ACC112 (cell line): ENCODE results near the gene SPON2.
A peak's percentile ranks its signal among the peaks of the same experiment; 100 is the strongest.

Experiments
- H2AFZ ChIP-seq: fragments of 200-600 bp; sonication (generic); one replicate; pipeline ENCODE4 v1.6.0; 2017; ENCODE audit warnings: antibody characterized with exemption, low read length; ENCODE audit not compliant: unreplicated experiment
- H3K27ac ChIP-seq: fragments of 200-600 bp; sonication (generic); 2 replicates; pipeline ENCODE4 v1.5.1; 2014; ENCODE audit warnings: low read depth, mild to moderate bottlenecking, antibody characterized with exemption, low read length, moderate library complexity
- H3K27me3 ChIP-seq: fragments of 200-600 bp; sonication (generic); 2 replicates; pipeline ENCODE4 v1.6.1; 2014; ENCODE audit warnings: mild to moderate bottlenecking, antibody characterized with exemption, low read length, moderate library complexity, mixed read lengths; ENCODE audit not compliant: insufficient read depth
- H3K36me3 ChIP-seq: fragments of 200-600 bp; sonication (generic); 2 replicates; pipeline ENCODE4 v1.6.1; 2016; ENCODE audit warnings: mild to moderate bottlenecking, antibody characterized with exemption, low read length, moderate library complexity, mixed read lengths; ENCODE audit not compliant: insufficient read depth
- H3K4me1 ChIP-seq: fragments of 200-600 bp; sonication (generic); one replicate; pipeline ENCODE4 v1.6.1; 2016; ENCODE audit warnings: low read length, mixed read lengths; ENCODE audit not compliant: insufficient read depth, unreplicated experiment, control insufficient read depth
- H3K4me3 ChIP-seq: fragments of 200-600 bp; sonication (generic); 2 replicates; pipeline ENCODE4 v1.5.1; 2014; ENCODE audit warnings: mild to moderate bottlenecking, low read depth, low read length
- H3K79me2 ChIP-seq: fragments of 200-600 bp; sonication (generic); one replicate; pipeline ENCODE4 v1.6.0; 2016; ENCODE audit warnings: low read length; ENCODE audit not compliant: control insufficient read depth, unreplicated experiment, insufficient read depth

Gene SPON2

GRCh38 chr4:1193206-1194009 is 21.0 kb upstream of the SPON2 start:
- H3K79me2 ChIP-seq, result no peaks in the 10 kb centered on the region
- peaks cover 29% of the 10 kb centered on the region for H3K4me1 ChIP-seq
- peak overlapping the region; percentile 86 for H3K27ac ChIP-seq
- H3K36me3 ChIP-seq, result peaks cover 7% of the 10 kb centered on the region; the same call in 1 of the 2 replicates
- H3K4me3 ChIP-seq, result no peak overlapping the region
- H3K27me3 ChIP-seq, result no peaks in the 10 kb centered on the region
- no peak overlapping the region for H2AFZ ChIP-seq

GRCh38 chr4:1192493-1193205 is 20.3 kb upstream of the SPON2 start:
- H3K27ac ChIP-seq, result peak overlapping the region; percentile 86
- peak overlapping the region; percentile 21; the same call in 1 of the 2 replicates for H3K4me3 ChIP-seq
- no peak overlapping the region for H2AFZ ChIP-seq

GRCh38 chr4:1192091-1192492 is 19.7 kb upstream of the SPON2 start:
- H3K27ac ChIP-seq, result peak overlapping the region; percentile 86
- peaks cover 29% of the 10 kb centered on the region for H3K4me1 ChIP-seq
- no peaks in the 10 kb centered on the region for H3K79me2 ChIP-seq
- no peaks in the 10 kb centered on the region for H3K27me3 ChIP-seq
- peak overlapping the region; percentile 11 for H2AFZ ChIP-seq
- H3K4me3 ChIP-seq, result peak overlapping the region; percentile 21; the same call in 1 of the 2 replicates
- H3K36me3 ChIP-seq, result peaks cover 7% of the 10 kb centered on the region; the same call in 1 of the 2 replicates

More at GRCh38 chr4:1192493-1193205, 20.3 kb upstream of the SPON2 start:
- Histone ChIP-seq H3K36me3 (peaks cover 7% of the 10 kb centered on the region; the same call in 1 of the 2 replicates), H3K79me2 (no peaks in the 10 kb centered on the region), H3K27me3 (no peaks in the 10 kb centered on the region), H3K4me1 (peaks cover 29% of the 10 kb centered on the region)

- Histone ChIP-seq H3K79me2 (no peaks in the 10 kb centered on the region), H3K27me3 (no peaks in the 10 kb centered on the region), H3K36me3 (peaks cover 7% of the 10 kb centered on the region; the same call in 1 of the 2 replicates), H3K27ac (peak overlapping the region; percentile 86), H2AFZ (peak overlapping the region; percentile 11), H3K4me3 (no peak overlapping the region; the same call in 1 of the 2 replicates), H3K4me1 (peaks cover 29% of the 10 kb centered on the region)
Measured at GRCh38 chr4:1191621-1192020, 19.2 kb upstream of the SPON2 start.

- peaks cover 7% of the 10 kb centered on the region; the same call in 1 of the 2 replicates for H3K36me3 ChIP-seq
- no peak overlapping the region for H2AFZ ChIP-seq
- H3K79me2 ChIP-seq, result no peaks in the 10 kb centered on the region
- no peak overlapping the region for H3K4me3 ChIP-seq
- no peaks in the 10 kb centered on the region for H3K27me3 ChIP-seq
- peaks cover 6% of the 10 kb centered on the region for H3K4me1 ChIP-seq
- no peak overlapping the region for H3K27ac ChIP-seq
Measured at GRCh38 chr4:1187182-1187581, 14.8 kb upstream of the SPON2 start.

- H3K27ac ChIP-seq, result no peak overlapping the region
- no peak overlapping the region for H2AFZ ChIP-seq
- H3K4me3 ChIP-seq, result peak overlapping the region; percentile 59
- no peaks in the 10 kb centered on the region for H3K79me2 ChIP-seq
- no peaks in the 10 kb centered on the region for H3K27me3 ChIP-seq
- H3K36me3 ChIP-seq, result peaks cover 15% of the 10 kb centered on the region
- no peaks in the 10 kb centered on the region for H3K4me1 ChIP-seq
Measured at GRCh38 chr4:1183985-1184773, 11.8 kb upstream of the SPON2 start.

GRCh38 chr4:1182313-1182712 is 9.9 kb upstream of the SPON2 start:
- Histone ChIP-seq H3K79me2 (no peaks in the 10 kb centered on the region), H3K27ac (no peak overlapping the region), H3K4me1 (no peaks in the 10 kb centered on the region), H3K27me3 (no peaks in the 10 kb centered on the region), H3K36me3 (peaks cover 19% of the 10 kb centered on the region), H3K4me3 (no peak overlapping the region), H2AFZ (no peak overlapping the region)

- no peaks in the 10 kb centered on the region for H3K4me1 ChIP-seq
- H3K36me3 ChIP-seq, result peaks cover 28% of the 10 kb centered on the region
- H3K4me3 ChIP-seq, result no peak overlapping the region
- no peaks in the 10 kb centered on the region for H3K27me3 ChIP-seq
- H3K79me2 ChIP-seq, result no peaks in the 10 kb centered on the region
- H2AFZ ChIP-seq, result no peak overlapping the region
- H3K27ac ChIP-seq, result no peak overlapping the region
Measured at GRCh38 chr4:1180663-1181062, 8.3 kb upstream of the SPON2 start.

GRCh38 chr4:1179976-1180375 is 7.6 kb upstream of the SPON2 start:
- no peak overlapping the region for H3K4me3 ChIP-seq
- no peak overlapping the region for H3K27ac ChIP-seq
- peaks cover 28% of the 10 kb centered on the region for H3K36me3 ChIP-seq
- no peak overlapping the region for H2AFZ ChIP-seq
- no peaks in the 10 kb centered on the region for H3K27me3 ChIP-seq
- no peaks in the 10 kb centered on the region for H3K4me1 ChIP-seq
- no peaks in the 10 kb centered on the region for H3K79me2 ChIP-seq

GRCh38 chr4:1179089-1179441 is 6.7 kb upstream of the SPON2 start:
- no peak overlapping the region for H3K4me3 ChIP-seq
- H3K79me2 ChIP-seq, result no peaks in the 10 kb centered on the region
- H3K36me3 ChIP-seq, result peaks cover 28% of the 10 kb centered on the region
- H3K27ac ChIP-seq, result no peak overlapping the region
- H3K27me3 ChIP-seq, result no peaks in the 10 kb centered on the region
- H2AFZ ChIP-seq, result no peak overlapping the region
- no peaks in the 10 kb centered on the region for H3K4me1 ChIP-seq
